GM12878 (cell line): Measurements from ENCODE around the gene ZNF189. TPM values are rescaled to one million over a fixed set of nuclear protein-coding genes. Genes with fewer than 3 reads are reported as not detected.

Experiments
- ATAC-seq: fragments of 200-7000 bp; cut with Tn5 transposase; 3 replicates; pipeline ENCODE4 v1.9.1; 2020; ENCODE audit warnings: mild to moderate bottlenecking, moderate library complexity
- BruUV-seq: library from RNA; stranded (reverse); fragments of 400-500 nt; replicated peaks from 2 replicates; lab custom pipeline; 2021; lab: Mats Ljungman, UMichigan
- CTCF ChIA-PET: fragments of 300-600 bp; sonication (Branson Sonifier 250); formaldehyde crosslinking; extraction: SDS; loops from one replicate; lab custom pipeline; 2021; ENCODE audit warnings: inconsistent platforms; lab: Yijun Ruan, JAX
- POLR2A ChIA-PET: fragments of 350-600 bp; formaldehyde crosslinking; extraction: SDS; loops from one replicate; lab custom pipeline; 2021; ENCODE audit warnings: inconsistent platforms; lab: Charles Lee
- RAD21 ChIA-PET: fragments of 300-600 bp; sonication (Branson Sonifier 250); formaldehyde crosslinking; loops from one replicate; lab custom pipeline; 2023; ENCODE audit warnings: antibody characterized with exemption; ENCODE audit not compliant: unreplicated experiment; lab: Charles Lee
- SMC1A ChIA-PET: fragments of 300-600 bp; sonication (Branson Sonifier 250); formaldehyde crosslinking; loops from one replicate; lab custom pipeline; 2023; ENCODE audit not compliant: unreplicated experiment, uncharacterized antibody; lab: Charles Lee
- DNase-seq: peaks from one replicate; pipeline ENCODE4 v3.0.0-alpha.2; 2011; ENCODE audit warnings: low read depth, low spot score
- FAIRE-seq: peaks from 3 replicates; lab custom pipeline; 2011; peaks lifted over from hg19 to GRCh38; lab: Jason Lieb, UNC
- H2AFZ ChIP-seq: 2 replicates; pipeline ENCODE4 v1.6.0; 2011; ENCODE audit warnings: low read depth, low read length, control low read depth; ENCODE audit not compliant: control insufficient read depth
- H3K27ac ChIP-seq: 2 replicates; pipeline ENCODE4 v1.5.1; 2011; ENCODE audit warnings: control low read depth; ENCODE audit not compliant: control insufficient read depth, insufficient read depth
- H3K27me3 ChIP-seq, 2 experiments: replicated peaks in 1 of 2; 2 replicates each; pipeline versions ENCODE4 v1.6.0 to v1.6.1; 2011; ENCODE audit warnings: low read length in 1 of 2; ENCODE audit not compliant: control insufficient read depth in 2 of 2, insufficient read depth in 2 of 2
- H3K36me3 ChIP-seq, 2 experiments: 2 replicates each; pipeline ENCODE4 v1.5.1; 2011; ENCODE audit warnings: low read length in 1 of 2; ENCODE audit not compliant: control insufficient read depth in 2 of 2, insufficient read depth in 2 of 2
- H3K4me1 ChIP-seq: 2 replicates; pipeline ENCODE4 v1.6.1; 2011; ENCODE audit warnings: mild to moderate bottlenecking, low read length, moderate library complexity, mixed read lengths; ENCODE audit not compliant: control insufficient read depth, insufficient read depth
- H3K4me2 ChIP-seq: 2 replicates; pipeline ENCODE4 v1.6.0; 2011; ENCODE audit warnings: control low read depth; ENCODE audit not compliant: control insufficient read depth, insufficient read depth
- H3K4me3 ChIP-seq: fragments of 200-600 bp; sonication (generic); 2 replicates; pipeline ENCODE4 v1.5.1; 2016
- H3K79me2 ChIP-seq: 2 replicates; pipeline ENCODE4 v1.6.0; 2011; ENCODE audit warnings: low read length; ENCODE audit not compliant: control insufficient read depth, insufficient read depth
- H3K9ac ChIP-seq: 2 replicates; pipeline ENCODE4 v1.8.0; 2011; ENCODE audit warnings: low read length, control low read depth, mixed read lengths; ENCODE audit not compliant: control insufficient read depth, insufficient read depth
- H3K9me3 ChIP-seq: replicated peaks from 3 replicates; pipeline ENCODE4 v1.5.1; 2011; ENCODE audit warnings: mild to moderate bottlenecking, low read length; ENCODE audit not compliant: control insufficient read depth, insufficient read depth
- H4K20me1 ChIP-seq: 2 replicates; pipeline ENCODE4 v1.6.0; 2011; ENCODE audit not compliant: control insufficient read depth, insufficient read depth
- CREB1 ChIP-seq: IDR thresholded peaks from 2 replicates; pipeline ENCODE4 v1.6.1; 2012; ENCODE audit warnings: low read depth, mild to moderate bottlenecking, inconsistent platforms
- GATAD2B ChIP-seq: fragments of 450-650 bp; conservative IDR thresholded peaks from 2 replicates; pipeline ENCODE4 v1.6.1; 2017; ENCODE audit warnings: low read depth, mild to moderate bottlenecking, moderate library complexity
- IKZF2 ChIP-seq, 2 experiments: fragments of 450-650 bp; IDR thresholded peaks; 2 replicates each; pipeline ENCODE4 v1.6.1; 2017; ENCODE audit warnings: mild to moderate bottlenecking in 2 of 2, moderate library complexity in 2 of 2
- MEF2B ChIP-seq: fragments of 450-650 bp; IDR thresholded peaks from 2 replicates; pipeline ENCODE4 v1.6.1; 2018; ENCODE audit warnings: mild to moderate bottlenecking, moderate library complexity; ENCODE audit not compliant: partially characterized antibody, poor library complexity, severe bottlenecking
- RAD51 ChIP-seq: fragments of 450-650 bp; IDR thresholded peaks from 2 replicates; pipeline ENCODE4 v1.6.1; 2016; ENCODE audit warnings: moderate library complexity, mild to moderate bottlenecking, inconsistent platforms
- WGBS: methylation state at CpG from one replicate; pipeline ENCODE4 v1.1.6; 2016; ENCODE audit warnings: low lambda C conversion rate; ENCODE audit not compliant: insufficient replicate concordance, insufficient coverage; ENCODE audit errors: missing lambda C conversion rate; 5-methylcytosine and 5-hydroxymethylcytosine counted together
- in situ Hi-C: fragments of 300-500 bp; cut with MboI; formaldehyde crosslinking; loops from 9 replicates; pipeline ENCODE4 v1.14.3; 2018; ENCODE audit warnings: mixed read lengths
- intact Hi-C: fragments of 100-400 bp; cut with micrococcal nuclease; formaldehyde crosslinking; loops from one replicate; pipeline ENCODE4 v1.14.2; 2022; ENCODE audit not compliant: unreplicated experiment
- polyA plus RNA-seq, 11 experiments: library from polyadenylated mRNA; depleted of rRNA in 4 of 11; unstranded in 6 of 11; stranded (reverse) in 5 of 11; fragments of >200 nt; fragmentation: Nextera tagmentation in 4 of 11; fragmentation: Illumina TruSeq in 1 of 11; extraction: Ambion mirVana in 4 of 11; extraction: Trizol in 1 of 11; gene quantifications; 1 replicate in 1 of 11; 2 replicates in 10 of 11; pipeline versions ENCODE4 v1.2.1 to v1.2.3, GENCODE V29; 2011 to 2016; ENCODE audit warnings: inconsistent platforms in 2 of 11, missing spikeins in 2 of 11, low read depth in 1 of 11
- total RNA-seq, 4 experiments: library from RNA; depleted of rRNA in 3 of 4; stranded (reverse); fragments of >200 nt in 3 of 4; fragmentation: Illumina TruSeq in 1 of 4; extraction: Trizol in 1 of 4; gene quantifications; 2 replicates each; pipeline versions ENCODE4 v1.2.1 to v1.2.3, GENCODE V29; 2013 to 2021
- TF ChIP-seq, protein P1 (sequence below): IDR thresholded peaks from 2 replicates; pipeline ENCODE4 v1.6.1; 2011; ENCODE audit warnings: borderline replicate concordance, low read depth, mild to moderate bottlenecking, moderate library complexity, low read length; ENCODE audit not compliant: insufficient read depth, poor library complexity, severe bottlenecking
- TF ChIP-seq, protein P2 (sequence below): IDR thresholded peaks from 2 replicates; pipeline ENCODE4 v1.6.1; 2011; ENCODE audit warnings: borderline replicate concordance, low read depth, mild to moderate bottlenecking, moderate library complexity, mixed read lengths, low read length; ENCODE audit not compliant: insufficient read depth; ENCODE audit errors: extremely low read length

ZNF189 gene
- total and polyA plus RNA-seq, 10 of the 15 experiments (the other 5 are each of a cell fraction or from before 2014, with no cell fraction given): 3.1 to 12.3 (median 7.4) TPM

DNA sequence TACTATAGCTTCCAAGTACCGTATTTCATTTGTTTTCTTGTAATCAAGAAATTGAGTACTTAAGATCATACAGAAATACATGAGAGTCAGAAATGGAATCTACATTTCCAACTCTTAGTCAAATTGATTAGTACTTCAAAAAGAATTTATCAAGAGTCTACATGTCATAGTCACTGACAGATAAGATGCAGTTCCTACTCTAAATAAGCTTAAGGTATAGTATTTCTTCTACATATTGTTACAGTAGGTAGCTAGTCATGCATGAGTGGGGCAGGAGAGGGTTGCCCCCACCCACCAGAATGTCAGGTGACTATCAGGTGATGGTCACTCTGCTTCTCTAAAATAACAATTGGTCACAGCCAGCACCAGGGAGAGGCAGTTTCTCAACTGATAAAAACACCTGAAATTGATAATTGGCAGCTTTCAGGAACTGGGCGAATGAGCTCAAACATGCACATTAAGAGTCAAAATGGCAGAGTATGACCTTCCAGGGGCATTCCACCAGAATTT, 16.8 kb upstream of the ZNF189 start:
- RAD21 ChIA-PET: no interaction called here
- TF ChIP-seq CREB1 (no peak), RAD51 (peak; percentile 40; the same call in 1 of the 2 replicates)
- Histone ChIP-seq H3K36me3 (no peaks in the 10 kb centered on the region), H3K4me3 (no peak overlapping the region), H2AFZ (no peak overlapping the region), H3K79me2 (no peaks in the 10 kb centered on the region), H3K27ac (no peak overlapping the region), H3K27me3 (no peaks in the 10 kb centered on the region), H3K4me2 (no peak overlapping the region), H4K20me1 (no peaks in the 10 kb centered on the region), H3K9me3 (no peaks in the 10 kb centered on the region), H3K9ac (no peak overlapping the region), H3K4me1 (no peaks in the 10 kb centered on the region)
- ATAC-seq (no peak; the same call in 2 of the 3 replicates), DNase-seq (no peak), FAIRE-seq (no peak)
- CTCF ChIA-PET: interaction anchor here (1.0 to 1.9 kb wide), 2 partner anchors 11 to 71 kb away, joined by 3 to 6 read pairs; no protein-coding TSS in a partner anchor
- WGBS: 84% methylated on average over 2 of the region's 2 CpGs
- SMC1A ChIA-PET: interaction anchor here (1.2 to 2.1 kb wide), 3 partner anchors 9 to 57 kb away, joined by 3 to 6 read pairs (median 4); no protein-coding TSS in a partner anchor
- in situ Hi-C loops (no loop called here), intact Hi-C loops (no loop called here)
- no TSS peak for BruUV-seq
- POLR2A ChIA-PET: no interaction called here

DNA sequence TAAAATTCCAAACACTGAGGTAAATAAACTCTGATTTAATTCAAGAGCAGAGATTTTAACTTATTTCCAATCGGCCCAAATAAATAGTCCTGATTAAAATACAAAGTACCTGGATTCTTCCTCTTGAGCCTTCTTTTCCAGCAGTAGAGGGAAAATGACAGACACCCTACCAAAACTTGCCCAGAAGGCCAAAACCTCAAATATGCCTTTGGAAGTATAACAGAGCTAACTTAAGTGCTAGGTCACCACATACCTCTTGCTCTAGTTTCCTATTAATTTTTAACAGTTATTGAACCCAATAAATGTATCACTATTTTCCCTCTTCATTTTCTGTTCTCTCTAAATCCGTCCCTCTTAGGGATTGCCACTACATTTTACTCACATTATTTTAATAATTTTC, 15.3 kb upstream of the ZNF189 start:
- DNase-seq: no peak
- in situ Hi-C loops (no loop called here), intact Hi-C loops (no loop called here)
- POLR2A ChIA-PET: no interaction called here
- CTCF ChIA-PET: interaction anchor here (1.0 to 1.9 kb wide), 2 partner anchors 13 to 15 kb away, joined by 4 to 6 read pairs; partner anchors contain the start of genes MRPL50 and ZNF189
- Histone ChIP-seq H3K27ac (no peak overlapping the region), H4K20me1 (no peaks in the 10 kb centered on the region), H3K79me2 (no peaks in the 10 kb centered on the region), H3K9ac (no peak overlapping the region), H3K4me3 (no peak overlapping the region), H2AFZ (no peak overlapping the region), H3K4me1 (no peaks in the 10 kb centered on the region), H3K9me3 (no peaks in the 10 kb centered on the region), H3K4me2 (no peak overlapping the region), H3K27me3 (no peaks in the 10 kb centered on the region), H3K36me3 (peaks cover 0 to 3% of the 10 kb centered on the region in 2 experiments; a peak in 1 of 4 replicates)
- TF ChIP-seq CREB1 (no peak), IKZF2 (IDR thresholded peaks at IDR 0.05) (no peak), MEF2B (no peak), GATAD2B (no peak)
- TF ChIP-seq, protein P1, sequence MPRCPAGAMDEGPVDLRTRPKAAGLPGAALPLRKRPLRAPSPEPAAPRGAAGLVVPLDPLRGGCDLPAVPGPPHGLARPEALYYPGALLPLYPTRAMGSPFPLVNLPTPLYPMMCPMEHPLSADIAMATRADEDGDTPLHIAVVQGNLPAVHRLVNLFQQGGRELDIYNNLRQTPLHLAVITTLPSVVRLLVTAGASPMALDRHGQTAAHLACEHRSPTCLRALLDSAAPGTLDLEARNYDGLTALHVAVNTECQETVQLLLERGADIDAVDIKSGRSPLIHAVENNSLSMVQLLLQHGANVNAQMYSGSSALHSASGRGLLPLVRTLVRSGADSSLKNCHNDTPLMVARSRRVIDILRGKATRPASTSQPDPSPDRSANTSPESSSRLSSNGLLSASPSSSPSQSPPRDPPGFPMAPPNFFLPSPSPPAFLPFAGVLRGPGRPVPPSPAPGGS: no peak
- TF ChIP-seq, protein P2, sequence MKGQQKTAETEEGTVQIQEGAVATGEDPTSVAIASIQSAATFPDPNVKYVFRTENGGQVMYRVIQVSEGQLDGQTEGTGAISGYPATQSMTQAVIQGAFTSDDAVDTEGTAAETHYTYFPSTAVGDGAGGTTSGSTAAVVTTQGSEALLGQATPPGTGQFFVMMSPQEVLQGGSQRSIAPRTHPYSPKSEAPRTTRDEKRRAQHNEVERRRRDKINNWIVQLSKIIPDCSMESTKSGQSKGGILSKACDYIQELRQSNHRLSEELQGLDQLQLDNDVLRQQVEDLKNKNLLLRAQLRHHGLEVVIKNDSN: no peak
- no peak for ATAC-seq
- FAIRE-seq: no peak
- WGBS: 58% methylated on average over 2 of the region's 2 CpGs
- SMC1A ChIA-PET: interaction anchor here (0.8 kb wide), 1 partner anchor 76 kb away, joined by 3 read pairs; no protein-coding TSS in a partner anchor
- RAD21 ChIA-PET: no interaction called here
- no TSS peak for BruUV-seq
